Stomach (tissue), 4 donors: ENCODE data around the gene EDA.

Experiments
- EP300 ChIP-seq: sonication (generic); formaldehyde crosslinking; IDR thresholded peaks from one replicate; pipeline ENCODE4 v1.6.1; 2017; ENCODE audit warnings: antibody characterized with exemption
- POLR2A ChIP-seq, 4 donors: fragments of 450-650 bp; IDR thresholded peaks; one replicate each; pipeline ENCODE4 v1.6.1; 2016; ENCODE audit warnings: antibody characterized with exemption in 4 of 4, control low read depth in 2 of 4, mild to moderate bottlenecking in 1 of 4, moderate library complexity in 1 of 4
- POLR2AphosphoS5 ChIP-seq, 3 donors: sonication (generic); formaldehyde crosslinking; IDR thresholded peaks; one replicate each; pipeline ENCODE4 v1.6.1; 2016; ENCODE audit warnings: antibody characterized with exemption in 3 of 3
- TF ChIP-seq, protein P1 (sequence below), 7 experiments: fragments of 450-650 bp in 4 of 7; fragments of 200-600 bp in 3 of 7; sonication (generic) in 3 of 7; IDR thresholded peaks; one replicate each; pipeline ENCODE4 v1.5.1; 2016 to 2019; ENCODE audit warnings: antibody characterized with exemption in 7 of 7, control low read depth in 2 of 7, mild to moderate bottlenecking in 1 of 7

DNA sequence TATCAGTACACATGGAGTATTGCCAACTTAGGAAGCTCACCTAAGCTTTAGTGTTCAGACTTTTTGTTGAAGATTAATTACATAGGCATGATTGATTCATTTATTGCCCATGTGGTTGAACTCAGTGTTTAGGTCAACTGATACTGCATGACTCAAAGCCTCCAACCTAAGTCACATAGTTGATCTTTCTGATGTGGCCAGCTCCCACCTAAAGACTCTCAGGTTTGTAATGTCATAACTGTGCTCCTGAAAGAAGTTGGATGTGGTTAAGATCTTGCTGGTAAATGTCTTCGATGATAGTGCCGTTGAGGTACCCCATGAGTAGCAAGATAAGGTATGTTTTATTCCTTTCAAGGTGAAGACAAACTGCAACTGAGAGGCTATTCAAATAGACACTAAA lies 192.5 kb downstream of the EDA start:
- TF ChIP-seq POLR2A (IDR thresholded peaks at IDR 0.05) (no peak), POLR2AphosphoS5 (IDR thresholded peaks at IDR 0.05) (no peak), EP300 (no peak)
- TF ChIP-seq, protein P1, sequence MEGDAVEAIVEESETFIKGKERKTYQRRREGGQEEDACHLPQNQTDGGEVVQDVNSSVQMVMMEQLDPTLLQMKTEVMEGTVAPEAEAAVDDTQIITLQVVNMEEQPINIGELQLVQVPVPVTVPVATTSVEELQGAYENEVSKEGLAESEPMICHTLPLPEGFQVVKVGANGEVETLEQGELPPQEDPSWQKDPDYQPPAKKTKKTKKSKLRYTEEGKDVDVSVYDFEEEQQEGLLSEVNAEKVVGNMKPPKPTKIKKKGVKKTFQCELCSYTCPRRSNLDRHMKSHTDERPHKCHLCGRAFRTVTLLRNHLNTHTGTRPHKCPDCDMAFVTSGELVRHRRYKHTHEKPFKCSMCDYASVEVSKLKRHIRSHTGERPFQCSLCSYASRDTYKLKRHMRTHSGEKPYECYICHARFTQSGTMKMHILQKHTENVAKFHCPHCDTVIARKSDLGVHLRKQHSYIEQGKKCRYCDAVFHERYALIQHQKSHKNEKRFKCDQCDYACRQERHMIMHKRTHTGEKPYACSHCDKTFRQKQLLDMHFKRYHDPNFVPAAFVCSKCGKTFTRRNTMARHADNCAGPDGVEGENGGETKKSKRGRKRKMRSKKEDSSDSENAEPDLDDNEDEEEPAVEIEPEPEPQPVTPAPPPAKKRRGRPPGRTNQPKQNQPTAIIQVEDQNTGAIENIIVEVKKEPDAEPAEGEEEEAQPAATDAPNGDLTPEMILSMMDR (IDR thresholded peaks at IDR 0.05): no peak
